Mammary epithelial cell (primary cell): ENCODE data around the gene GPRC5D.

Source experiments
- CTCF ChIP-seq, 2 donors: IDR thresholded peaks in 1 of 2; conservative IDR thresholded peaks in 1 of 2; 2 replicates each; pipeline ENCODE4 v1.5.1; 2011 to 2012; ENCODE audit warnings: inconsistent platforms in 2 of 2, low read length in 2 of 2, mild to moderate bottlenecking in 2 of 2, control low read depth in 1 of 2, low read depth in 1 of 2; ENCODE audit not compliant: insufficient read depth in 1 of 2; ENCODE audit errors: extremely low read depth in 1 of 2
- EZH2 ChIP-seq: IDR thresholded peaks from 2 replicates; pipeline ENCODE4 v1.6.1; 2012; ENCODE audit warnings: low read length, inconsistent platforms, borderline replicate concordance

GRCh38 chr12:12898136-12898717 lies 53.7 kb downstream of the GPRC5D start:
- no peak for TF ChIP-seq CTCF (conservative IDR thresholded peaks at IDR 0.05 in 1 of 2, IDR thresholded peaks at IDR 0.05 in 1 of 2; ENCODE audit: extremely low read depth in 1 of 2, insufficient read depth in 1 of 2, low read depth in 1 of 2, low read length in 2 of 2)
- no peak for TF ChIP-seq EZH2
